ENCODE data around the gene FOXO4.

- TF ChIP-seq CTCF (conservative IDR thresholded peaks at IDR 0.05) (no peak), EZH2 (IDR thresholded peaks at IDR 0.05; ENCODE audit: low read depth) (no peak)
Observed at GRCh38 chrX:71081330-71082123, 14.1 kb upstream of the FOXO4 start.

All from PC-9 (cell line).